Stimulated activated CD8-positive, alpha-beta memory T cell treated with anti-CD3 and anti-CD28 coated beads, Interleukin-4, amount 100 ng/mL, for 1 hour (primary cell): ENCODE results near the gene CLEC4M.
"Not testable (repeated sequence)": the region's sequence is repeated elsewhere in the genome, so short reads cannot be mapped to it uniquely, and the experiment has no call there.

Source experiments
- DNase-seq, 2 donors: peaks; one replicate each; pipeline ENCODE4 v3.0.0-alpha.2; 2020; ENCODE audit warnings: low read depth in 2 of 2, low spot score in 1 of 2

CLEC4M gene

DNA sequence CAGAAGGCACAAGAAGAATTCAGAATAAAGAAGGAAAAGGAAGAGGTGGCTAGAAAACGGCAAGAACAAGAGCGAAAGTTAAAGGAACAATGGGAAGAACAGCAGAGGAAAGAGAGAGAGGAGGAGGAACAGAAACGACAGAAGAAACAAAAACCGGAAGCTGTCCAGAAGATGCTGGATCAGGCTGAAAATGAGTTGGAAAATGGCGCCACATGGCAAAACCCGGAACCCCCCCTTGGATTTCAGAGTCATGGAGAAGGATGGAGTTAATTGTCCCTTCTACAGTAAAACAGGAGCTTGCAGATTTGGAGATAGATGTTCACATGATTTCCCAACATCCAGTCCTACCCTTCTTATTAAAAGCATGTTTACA is 22.4 kb upstream of the CLEC4M start:
- DNase-seq, result no peak

DNA sequence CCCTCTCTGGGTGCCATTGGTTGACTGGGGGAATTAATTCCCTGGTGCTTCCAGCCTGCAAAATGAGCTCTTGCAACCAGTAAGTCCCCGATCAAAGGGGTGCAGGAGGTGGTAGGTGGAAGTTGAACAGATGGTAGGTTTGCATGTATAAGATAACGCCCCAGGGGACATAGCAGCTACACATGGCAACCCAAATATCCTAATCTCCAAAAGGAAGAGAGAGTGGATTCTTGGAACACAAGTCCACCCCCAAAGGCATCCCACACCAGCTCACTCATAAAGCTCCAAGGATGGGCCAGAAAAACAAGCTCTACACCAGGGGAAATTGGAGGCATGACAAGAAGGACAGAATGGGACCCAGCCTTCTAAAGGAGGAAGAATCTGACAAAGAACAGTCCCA is 20.5 kb upstream of the CLEC4M start:
- no peak for DNase-seq

DNA sequence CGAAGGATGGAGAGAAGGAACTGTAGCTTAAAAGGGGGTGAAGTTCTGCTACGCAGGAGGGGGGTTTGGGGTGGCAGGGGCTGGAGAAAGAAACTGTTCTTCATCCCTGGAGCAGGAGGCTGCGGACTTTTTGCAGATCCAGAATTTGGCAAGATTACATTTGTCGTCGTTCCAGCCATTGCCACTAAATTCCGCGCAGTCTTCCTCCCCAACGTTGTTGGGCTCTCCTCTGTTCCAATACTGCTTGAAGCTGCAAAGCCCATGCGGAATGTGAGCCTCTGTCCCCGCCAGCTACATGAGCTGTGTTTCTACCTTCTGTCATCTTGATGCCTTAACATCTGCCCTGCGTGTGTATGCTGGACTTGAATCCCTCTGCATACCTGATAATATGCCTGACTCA is 20.1 kb upstream of the CLEC4M start:
- no peak for DNase-seq

DNA sequence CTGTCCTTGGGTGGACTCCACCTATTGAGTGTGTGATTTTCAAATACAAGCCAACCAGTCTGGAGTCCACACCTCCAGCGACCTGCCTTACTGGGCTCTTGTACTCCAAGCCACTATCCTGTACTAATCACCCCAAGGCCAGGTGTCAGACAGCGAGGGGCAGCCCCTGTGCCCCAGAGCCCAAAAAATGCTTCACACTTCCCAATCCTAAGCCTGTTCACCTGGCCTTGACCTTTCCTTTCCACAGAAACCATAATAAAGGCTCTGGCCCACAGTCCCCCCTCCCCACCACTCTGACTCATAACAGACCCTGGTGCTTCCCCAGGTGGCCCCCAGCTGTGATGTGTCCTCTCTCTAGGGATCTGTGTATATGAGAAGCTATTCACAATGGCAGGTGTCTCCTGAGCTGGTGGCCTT is 19.6 kb upstream of the CLEC4M start:
- no peak for DNase-seq

DNA sequence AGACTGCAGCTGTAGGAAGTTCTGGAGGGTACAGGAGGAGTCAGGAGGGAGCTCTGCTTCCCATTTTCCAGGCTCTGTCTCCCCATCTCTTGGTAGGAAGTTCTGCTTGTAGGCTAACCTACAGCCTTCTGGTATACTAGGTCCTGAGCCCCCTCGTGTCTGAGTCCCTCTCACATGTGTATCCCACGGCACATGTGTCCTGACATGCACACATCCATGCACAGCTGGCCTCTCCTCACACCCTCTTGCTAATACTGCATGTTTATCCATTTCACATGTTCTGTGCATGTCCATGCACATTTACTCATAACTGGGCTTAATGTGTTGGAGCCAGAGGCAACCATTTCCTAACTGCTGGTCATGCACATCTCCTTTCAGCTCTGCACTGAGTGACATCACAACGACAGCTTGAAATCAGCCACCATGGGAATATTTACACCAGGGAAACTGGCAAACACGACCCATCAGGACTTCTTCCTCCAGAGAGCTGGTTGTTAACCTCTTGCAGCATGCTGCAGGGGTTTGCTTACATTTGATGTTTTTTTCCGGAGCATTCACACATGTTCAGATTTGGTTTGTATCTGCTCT is 18.8 kb upstream of the CLEC4M start:
- DNase-seq, result no peak

DNA sequence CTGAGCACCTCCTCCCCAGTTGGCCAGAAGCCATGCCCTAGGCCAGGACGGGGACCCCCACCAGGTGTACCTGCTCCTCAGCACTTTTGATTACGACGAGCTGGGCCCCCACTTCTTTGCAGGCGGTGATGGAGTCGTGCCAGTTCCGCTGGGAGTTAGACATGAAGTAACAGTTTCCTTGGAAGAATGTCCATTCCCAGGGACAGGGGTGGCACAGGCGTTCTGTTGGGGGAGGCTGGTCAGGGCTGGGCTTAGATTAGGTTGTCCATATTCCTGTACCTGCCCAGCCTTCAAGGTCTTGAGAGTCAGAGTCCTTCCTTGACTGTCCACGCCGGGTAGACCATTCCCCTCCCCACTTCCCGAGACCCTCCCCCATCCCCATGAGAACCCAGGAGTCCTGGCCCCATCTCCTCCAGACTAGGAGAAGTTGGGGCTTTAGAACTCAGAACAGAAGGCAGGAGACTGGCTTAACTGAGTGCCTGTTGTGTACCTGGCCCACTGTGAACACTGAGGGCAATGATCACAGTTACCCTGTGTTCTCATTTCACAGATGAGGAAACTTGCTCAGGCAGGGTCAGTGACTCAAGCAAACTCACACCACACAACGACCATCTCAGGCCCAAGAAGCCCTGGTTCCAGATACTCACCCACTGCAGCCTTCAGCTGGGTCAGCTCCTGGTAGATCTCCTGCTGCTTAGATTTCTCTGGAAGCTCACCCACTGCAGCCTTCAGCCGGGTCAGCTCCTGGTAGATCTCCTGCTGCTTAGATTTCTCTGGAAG is 18.0 kb upstream of the CLEC4M start:
- DNase-seq, result no peak

DNA sequence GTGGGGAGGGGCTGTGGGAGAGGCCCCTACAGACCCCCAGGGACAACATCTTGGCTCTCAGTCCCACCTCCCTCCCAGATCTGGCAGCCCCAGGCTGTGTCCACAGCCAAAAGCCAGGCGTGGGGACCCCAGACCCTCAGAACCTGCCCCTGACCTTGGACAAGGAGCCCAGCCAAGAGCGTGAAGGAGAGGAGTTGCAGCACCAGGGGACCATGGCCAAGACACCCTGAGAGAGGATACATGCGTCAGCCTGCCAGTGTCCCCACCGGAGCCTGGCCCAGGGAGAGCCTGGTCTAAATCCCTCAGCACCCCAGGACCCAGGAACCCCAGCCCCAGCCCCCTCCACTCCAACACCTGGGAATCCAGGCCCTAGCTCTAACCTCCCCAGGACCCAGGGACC is 16.7 kb upstream of the CLEC4M start:
- DNase-seq, result not testable (repeated sequence)

DNA sequence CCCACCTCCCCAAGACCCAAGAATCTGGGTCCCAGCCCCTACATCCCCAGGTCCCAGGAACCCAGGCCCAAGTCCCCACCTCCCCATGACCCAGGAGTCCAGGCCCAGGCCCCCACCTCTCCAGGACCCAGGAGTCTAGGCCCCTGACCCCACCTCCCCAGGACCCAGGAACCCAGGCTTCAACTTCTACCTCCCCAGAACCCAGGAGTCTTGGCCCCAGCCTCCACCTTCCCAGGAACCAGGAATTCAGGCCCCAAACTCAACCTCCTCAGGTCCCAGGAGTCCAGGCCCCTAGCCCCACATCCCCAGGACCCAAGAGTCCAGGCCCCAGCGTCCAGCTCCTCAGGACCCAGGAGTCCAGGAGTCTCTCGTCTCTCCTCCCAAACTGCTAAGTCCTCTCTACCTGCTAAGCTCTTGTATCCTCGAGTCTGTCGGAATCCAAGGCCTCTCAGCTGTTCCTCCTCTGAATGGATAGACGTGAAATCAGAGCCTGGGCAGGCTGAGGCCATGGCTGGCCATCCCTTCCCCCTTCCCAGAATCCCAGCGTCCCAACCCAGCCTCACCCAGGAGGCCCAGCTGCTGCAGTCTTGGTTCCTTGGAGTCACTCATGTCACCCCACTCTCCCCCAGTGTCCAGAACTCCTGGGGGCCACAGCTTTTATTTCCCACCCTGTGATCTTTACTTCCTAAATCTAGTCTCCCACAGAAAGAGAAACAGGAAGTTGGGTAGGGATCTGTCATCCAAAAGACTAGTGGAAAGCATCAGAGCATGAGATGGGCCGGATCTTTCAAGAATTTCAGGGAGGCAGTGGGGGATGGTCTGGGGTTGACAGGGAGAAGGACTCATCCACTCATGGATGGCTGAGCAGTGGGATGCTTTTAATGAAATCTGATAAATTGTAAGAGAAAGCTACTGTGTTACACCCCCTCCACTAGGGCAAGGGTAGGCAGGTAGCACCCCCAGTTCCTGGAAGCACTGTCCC is 15.8 kb upstream of the CLEC4M start, which contains the start of gene CD209:
TSS of gene CD209 (minus strand) at position 632 of the 982 bp plus-strand sequence. CDS start at position 609, 23 bp downstream.
- no peak for DNase-seq

DNA sequence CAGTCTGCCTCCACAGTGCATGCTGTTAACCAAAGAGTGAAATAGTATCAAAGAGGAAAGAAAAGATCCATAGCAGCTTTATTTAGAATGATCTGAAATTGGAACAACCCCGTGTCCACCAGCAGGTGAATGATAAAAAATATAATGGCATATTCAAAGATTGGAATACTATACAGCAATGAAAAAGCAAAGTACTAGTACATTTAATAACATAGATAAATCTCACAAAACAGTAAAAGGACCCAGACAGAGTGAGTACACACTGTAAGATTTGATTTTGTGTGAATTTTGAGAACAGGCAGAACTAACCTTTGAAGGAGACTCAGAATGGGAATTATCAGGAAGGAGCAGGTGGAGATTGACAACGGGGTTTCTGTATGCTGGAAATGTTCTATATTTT is 14.9 kb upstream of the CLEC4M start:
- no peak for DNase-seq

DNA sequence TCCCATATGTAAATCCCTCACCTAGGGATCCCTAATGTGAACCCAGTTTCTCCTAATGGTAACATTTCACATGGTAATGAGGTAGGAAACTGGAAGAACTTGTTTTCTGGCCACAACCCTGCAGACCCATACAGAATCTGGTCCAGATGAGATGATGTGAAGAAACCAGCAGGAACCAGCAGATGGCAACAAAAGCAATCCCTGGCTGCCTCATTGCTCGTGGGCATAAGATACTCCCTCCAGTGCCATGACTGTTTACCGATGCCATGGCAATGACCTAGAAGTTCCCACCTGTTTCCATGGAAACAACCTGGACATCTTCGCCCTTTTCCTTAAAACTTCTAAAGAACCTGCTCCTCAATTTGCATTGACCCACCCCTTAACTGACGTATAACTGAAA is 14.3 kb upstream of the CLEC4M start:
- no peak for DNase-seq

DNA sequence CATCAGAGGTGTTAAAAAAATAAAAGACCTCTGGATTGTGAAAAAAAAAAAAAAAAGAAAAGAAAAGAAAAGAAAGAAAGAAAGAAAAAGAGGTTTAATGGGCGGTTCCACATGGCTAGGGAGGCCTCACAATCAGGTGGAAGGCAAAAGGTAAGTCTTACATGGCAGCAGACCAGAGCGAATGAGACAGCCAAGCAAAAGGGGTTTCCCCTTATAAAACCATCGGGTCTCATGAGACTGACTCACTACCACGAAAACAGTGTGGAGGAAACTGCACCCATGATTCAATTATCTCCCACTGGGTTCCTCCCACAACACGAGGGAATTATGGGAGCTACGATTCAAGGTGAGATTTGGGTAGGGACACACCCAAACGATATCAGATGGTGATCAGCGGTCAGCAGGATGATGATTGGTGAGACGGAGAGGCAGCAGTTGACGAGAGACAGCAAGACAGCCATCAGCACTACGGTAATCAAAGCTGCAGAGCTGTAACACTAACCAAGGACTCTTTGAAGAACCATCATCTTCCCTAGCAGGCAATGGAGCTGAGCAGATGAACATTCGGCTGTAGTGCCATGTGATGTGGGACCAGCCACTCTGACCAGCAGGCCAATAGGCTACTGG is 11.8 kb upstream of the CLEC4M start:
- DNase-seq, result no peak

DNA sequence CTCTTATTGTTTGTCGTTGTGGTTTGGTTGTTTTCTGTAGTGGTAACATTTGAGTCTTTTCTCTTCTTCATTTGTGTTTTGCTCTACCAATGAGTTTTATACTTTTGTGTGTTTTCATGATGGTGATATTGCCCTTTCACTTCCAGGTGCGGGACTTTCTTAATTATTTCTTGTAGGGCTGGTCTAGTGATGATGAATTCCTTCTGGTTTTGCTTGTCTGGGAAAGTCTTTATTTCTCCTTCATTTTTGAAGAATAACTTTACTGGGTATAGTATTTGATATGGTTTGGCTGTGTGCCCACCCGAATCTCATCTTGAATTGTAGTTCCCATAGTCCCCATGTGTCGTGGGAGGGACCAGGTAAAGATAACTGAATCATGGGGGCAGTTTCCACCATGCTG is 6.8 kb upstream of the CLEC4M start:
- no peak for DNase-seq

DNA sequence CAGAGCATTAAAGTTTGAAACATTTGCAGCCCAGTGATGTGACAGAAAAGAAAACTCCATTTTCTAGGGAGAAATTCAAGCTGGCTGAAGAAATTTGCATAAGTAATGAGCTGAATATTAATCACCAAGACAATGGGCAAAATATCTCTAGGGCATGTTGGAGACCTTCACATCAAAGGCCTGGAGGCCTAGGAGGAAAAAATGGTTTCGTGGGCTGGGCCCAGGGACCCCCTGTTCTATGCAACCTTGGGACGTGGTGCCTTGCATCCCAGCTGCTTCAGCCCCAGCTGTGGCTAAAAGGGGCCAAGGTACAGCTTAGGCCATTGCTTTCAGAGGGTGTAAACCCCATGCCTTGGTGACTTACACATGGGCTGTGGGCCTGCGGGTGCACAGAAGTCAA is 5.7 kb upstream of the CLEC4M start:
- no peak for DNase-seq

DNA sequence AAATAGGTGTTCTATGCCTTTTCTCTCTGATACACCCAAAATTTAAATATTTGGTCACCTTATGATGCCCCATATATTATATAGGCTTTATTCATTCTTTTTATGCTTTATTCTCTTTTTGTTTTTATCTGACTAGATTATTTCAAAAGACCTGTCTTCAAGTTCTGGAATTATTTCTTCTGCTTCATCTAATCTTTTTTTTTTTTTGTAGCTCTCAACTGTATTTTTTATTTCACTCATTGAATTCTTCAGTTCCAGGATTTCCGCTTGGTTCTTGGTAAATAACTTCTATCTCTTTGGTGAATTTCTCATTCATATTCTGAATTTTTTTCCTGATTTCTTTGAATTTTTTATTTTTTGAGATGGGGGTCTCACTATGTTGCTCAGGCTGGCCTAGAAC is 3.9 kb upstream of the CLEC4M start:
- DNase-seq, result no peak

DNA sequence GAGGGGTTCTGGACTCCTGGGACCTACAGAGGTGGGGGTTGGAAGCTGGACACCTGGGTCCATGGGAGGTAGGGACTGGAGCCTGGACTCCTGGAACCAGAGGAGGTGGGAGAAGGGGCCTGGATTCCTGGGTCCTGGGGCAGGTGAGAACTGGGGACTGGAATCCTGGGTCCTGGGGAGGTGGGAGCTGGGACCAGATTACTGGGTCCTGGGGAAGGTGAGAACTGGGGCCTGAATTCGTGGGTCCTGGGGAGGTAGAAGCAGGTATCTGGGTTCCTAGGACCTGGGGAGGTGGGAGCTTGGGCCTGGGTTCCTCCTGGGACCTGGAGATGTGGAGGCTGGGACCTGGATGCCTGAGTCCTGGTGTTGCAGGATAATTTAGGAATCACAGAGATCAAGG is 653 bp downstream of the CLEC4M start:
- no peak for DNase-seq

DNA sequence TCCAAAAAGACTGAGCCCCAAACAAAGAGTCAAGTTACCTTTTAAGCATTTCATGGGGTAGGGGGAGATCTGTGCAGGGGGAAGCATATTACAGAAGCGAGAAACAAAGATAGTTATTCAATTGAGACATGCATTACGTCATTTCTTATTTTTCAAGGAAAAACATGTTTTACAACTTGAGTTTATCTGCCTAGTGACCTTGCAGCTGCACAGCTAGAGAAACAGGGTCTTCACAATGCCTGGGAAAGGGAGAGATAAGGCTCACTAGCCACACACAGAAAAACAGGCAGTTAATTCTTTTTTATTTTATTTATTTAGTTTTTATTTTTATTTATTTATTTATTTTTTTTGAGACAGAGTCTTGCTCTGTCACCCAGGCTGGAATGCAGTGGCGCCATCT is 1.1 kb downstream of the CLEC4M start:
- not testable (repeated sequence) for DNase-seq

DNA sequence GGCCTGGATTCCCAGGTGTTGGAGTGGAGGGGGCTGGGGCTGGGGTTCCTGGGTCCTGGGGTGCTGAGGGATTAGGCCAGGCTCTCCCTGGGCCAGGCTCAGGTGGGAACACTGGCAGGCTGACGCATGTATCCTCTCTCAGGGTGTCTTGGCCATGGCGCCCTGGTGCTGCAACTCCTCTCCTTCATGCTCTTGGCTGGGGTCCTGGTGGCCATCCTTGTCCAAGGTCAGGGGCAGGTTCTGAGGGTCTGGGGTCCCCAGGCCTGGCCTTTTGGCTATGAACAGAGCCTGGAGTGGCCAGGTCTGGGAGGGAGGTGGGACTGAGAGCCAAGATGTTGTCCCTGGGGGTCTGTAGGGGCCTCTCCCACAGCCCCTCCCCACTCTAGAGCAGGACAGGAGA is 2.0 kb downstream of the CLEC4M start:
- DNase-seq, result not testable (repeated sequence)

DNA sequence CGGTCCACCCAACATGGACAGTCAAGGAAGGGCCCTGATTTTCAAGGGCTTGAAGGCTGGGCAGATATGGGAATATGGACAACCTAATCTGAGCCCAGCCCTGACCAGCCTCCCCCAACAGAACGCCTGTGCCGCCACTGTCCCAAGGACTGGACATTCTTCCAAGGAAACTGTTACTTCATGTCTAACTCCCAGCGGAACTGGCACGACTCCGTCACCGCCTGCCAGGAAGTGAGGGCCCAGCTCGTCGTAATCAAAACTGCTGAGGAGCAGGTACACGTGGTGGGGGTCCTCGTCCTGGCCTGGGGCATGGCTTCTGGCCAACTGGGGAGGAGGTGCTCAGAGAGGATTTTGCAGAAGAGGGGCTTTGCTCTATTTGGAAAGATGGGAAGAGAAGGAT is 3.5 kb downstream of the CLEC4M start:
- no peak for DNase-seq

DNA sequence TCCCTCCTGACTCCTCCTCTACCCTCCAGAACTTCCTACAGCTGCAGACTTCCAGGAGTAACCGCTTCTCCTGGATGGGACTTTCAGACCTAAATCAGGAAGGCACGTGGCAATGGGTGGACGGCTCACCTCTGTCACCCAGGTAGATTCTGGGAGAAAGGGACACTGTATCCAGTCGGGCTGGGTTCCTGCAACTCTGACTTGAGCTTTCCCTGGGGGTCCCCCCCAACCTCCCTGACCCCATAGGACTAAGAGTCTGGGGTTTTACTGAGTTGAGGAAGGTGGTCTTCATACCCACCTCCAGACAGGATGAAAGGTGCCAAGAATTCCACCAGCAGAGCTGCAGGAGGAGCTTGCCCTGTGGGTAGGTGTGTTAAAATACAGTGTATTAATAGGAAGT is 4.4 kb downstream of the CLEC4M start:
- no peak for DNase-seq

DNA sequence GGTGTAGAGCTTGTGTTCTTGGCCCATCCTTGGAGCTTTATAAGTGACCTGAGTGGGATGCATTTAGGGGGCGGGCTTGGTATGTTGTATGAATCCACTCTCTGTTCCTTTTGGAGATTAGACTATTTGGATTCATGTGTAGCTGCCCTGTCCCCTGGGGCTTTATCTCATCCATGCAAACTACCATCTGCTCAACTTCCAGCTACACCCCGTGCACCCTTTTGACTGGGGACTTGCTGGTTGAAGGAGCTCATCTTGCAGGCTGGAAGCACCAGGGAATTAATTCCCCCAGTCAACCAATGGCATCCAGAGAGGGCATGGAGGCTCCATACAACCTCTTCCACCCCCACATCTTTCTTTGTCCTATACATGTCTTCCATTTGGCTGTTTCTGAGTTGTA is 6.1 kb downstream of the CLEC4M start:
- no peak for DNase-seq

DNA sequence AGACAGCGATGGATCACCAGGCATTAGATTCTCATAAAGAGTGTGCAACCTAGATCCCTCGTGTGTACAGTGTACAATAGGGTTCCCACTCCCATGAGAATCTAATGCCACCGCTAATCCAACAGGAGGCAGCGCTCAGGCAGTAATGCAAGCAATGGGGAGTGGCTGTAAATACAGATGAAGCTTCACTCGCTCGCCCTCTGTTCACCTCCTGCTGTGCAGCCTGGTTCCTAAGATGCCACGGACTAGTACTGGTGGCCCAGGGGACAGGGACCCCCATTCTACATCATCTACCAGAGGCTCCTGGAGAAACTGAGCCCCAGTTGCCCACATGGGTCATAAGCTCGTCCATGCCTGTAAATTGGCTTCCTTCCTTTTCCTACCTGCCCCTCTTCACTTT is 8.0 kb downstream of the CLEC4M start:
- no peak for DNase-seq
